Ovary (tissue), 9 donors: ENCODE measurements around the gene GRK5. TPM values are rescaled to one million over a fixed set of nuclear protein-coding genes. Genes with fewer than 3 reads are reported as not detected.
"Not testable (repeated sequence)": the region's sequence is repeated elsewhere in the genome, so short reads cannot be mapped to it uniquely, and the experiment has no call there.

Experiments
- DNase-seq, 5 donors: peaks; one replicate each; pipeline ENCODE4 v3.0.0-alpha.2; 2019 to 2020
- H3K27ac ChIP-seq, 2 donors: fragments of 200-600 bp; one replicate each; pipeline versions ENCODE4 v1.5.1 to v1.8.0; 2019 to 2022
- H3K27me3 ChIP-seq: fragments of 200-600 bp; one replicate; pipeline ENCODE4 v1.8.0; 2022
- H3K36me3 ChIP-seq: fragments of 200-600 bp; sonication (generic); one replicate; pipeline ENCODE4 v1.5.1; 2019
- H3K4me1 ChIP-seq: one replicate; pipeline ENCODE4 v1.8.1; 2013; ENCODE audit warnings: mild to moderate bottlenecking, moderate library complexity; ENCODE audit not compliant: insufficient read depth
- H3K4me3 ChIP-seq: fragments of 200-600 bp; sonication (generic); one replicate; pipeline ENCODE4 v1.5.1; 2017
- H3K9me3 ChIP-seq, 2 donors: fragments of 200-600 bp in 1 of 2; sonication (generic) in 1 of 2; one replicate each; pipeline versions ENCODE4 v1.5.1 to v1.8.1; 2013 to 2019; ENCODE audit warnings: mild to moderate bottlenecking in 1 of 2, moderate library complexity in 1 of 2
- CTCF ChIP-seq, 3 donors: fragments of 450-650 bp in 2 of 3; fragments of 200-600 bp in 1 of 3; IDR thresholded peaks; one replicate each; pipeline versions ENCODE4 v1.5.1 to v1.8.0; 2016 to 2022; ENCODE audit warnings: antibody characterized with exemption in 3 of 3, mild to moderate bottlenecking in 1 of 3
- EP300 ChIP-seq: sonication (generic); formaldehyde crosslinking; IDR thresholded peaks from one replicate; pipeline ENCODE4 v1.6.1; 2017; ENCODE audit warnings: antibody characterized with exemption
- POLR2A ChIP-seq: fragments of 450-650 bp; IDR thresholded peaks from one replicate; pipeline ENCODE4 v1.6.1; 2017; ENCODE audit warnings: antibody characterized with exemption, mild to moderate bottlenecking, moderate library complexity
- WGBS, 3 donors: extraction: QIAGEN DNeasy Blood & Tissue Kit in 1 of 3; methylation state at CpG; one replicate each; pipeline versions ENCODE4 v1.1.5 to v1.1.7; 2013 to 2017; 5-methylcytosine and 5-hydroxymethylcytosine counted together
- intact Hi-C, 4 donors: fragments of 100-400 bp; cut with DNase I; formaldehyde crosslinking; loops; one replicate each; pipeline versions ENCODE4 v1.11.0 to v1.15.1; 2022 to 2023
- polyA plus RNA-seq, 2 donors: library from polyadenylated mRNA; stranded (reverse); fragments of 200-250 nt in 1 of 2; fragments of 350-450 nt in 1 of 2; fragmentation: Illumina TruSeq in 1 of 2; extraction: RNeasy Lipid Tissue Mini Kit (QIAGEN cat#74804) in 1 of 2; gene quantifications; one replicate each; pipeline ENCODE4 v1.2.3, GENCODE V29; 2013 to 2014
- total RNA-seq, 7 donors: library from RNA; depleted of rRNA in 2 of 7; stranded (reverse); fragments of >200 nt in 2 of 7; fragmentation: NEBNext Ultra II Directional in 3 of 7; extraction: Animal tissue kit (Norgen Biotek cat#: 25700) in 3 of 7; gene quantifications; one replicate each; pipeline versions ENCODE4 v1.1.0 to v1.2.4, GENCODE V29; 2016 to 2023
- donor health status: DM: no; HTN: no; CAD: no; lungs with moderate emphysema.
- donor health status: DM: no; HTN: no; CAD: no.
- donor health status: Bipolar disorder and iron deficiency.
- donor health status: DM: yes; HTN: yes; CAD: no.
- donor health status: DM: no; HTN: no; CAD: no.
- donor health status: DM: yes; HTN: yes; CAD: no.

The GRK5 gene
- total and polyA plus RNA-seq, 9 donors: 10.0 to 115 (median 38.2) TPM

GRCh38 chr10:119270762-119271366 lies 63.5 kb downstream of the GRK5 start:
- H3K27me3 ChIP-seq: no peaks in the 10 kb centered on the region
- H3K36me3 ChIP-seq: no peaks in the 10 kb centered on the region
- 6 to 12% (median 9%) methylated on average over 18 of the region's 18 CpGs for WGBS, 3 donors
- no peak overlapping the region for H3K4me3 ChIP-seq
- no peak for TF ChIP-seq CTCF (IDR thresholded peaks at IDR 0.05)
- TF ChIP-seq EP300: no peak
- TF ChIP-seq POLR2A: no peak
- H3K4me1 ChIP-seq: peaks cover 21% of the 10 kb centered on the region
- peak; percentile 65 to 82 (median 73) for DNase-seq
- H3K9me3 ChIP-seq: no peaks in the 10 kb centered on the region
- H3K27ac ChIP-seq: peak overlapping the region; percentile 16 to 72
- intact Hi-C loops: no loop called here

GRCh38 chr10:119272338-119272734 lies 65.0 kb downstream of the GRK5 start:
- H3K9me3 ChIP-seq, H3K27ac ChIP-seq, intact Hi-C loops, H3K27me3 ChIP-seq, H3K4me3 ChIP-seq, DNase-seq, H3K36me3 ChIP-seq: not testable (repeated sequence)
- H3K4me1 ChIP-seq: peaks cover 21% of the 10 kb centered on the region
- WGBS, 3 donors: 96 to 98% (median 96%) methylated on average over 7 of the region's 7 CpGs

GRCh38 chr10:119272736-119273135 lies 65.4 kb downstream of the GRK5 start:
- 95 to 98% (median 98%) methylated on average over 9 of the region's 9 CpGs for WGBS, 3 donors
- intact Hi-C loops: no loop called here
- Histone ChIP-seq H3K27me3 (no peaks in the 10 kb centered on the region), H3K27ac (no peak overlapping the region), H3K9me3 (no peaks in the 10 kb centered on the region), H3K4me3 (no peak overlapping the region), H3K4me1 (peaks cover 21% of the 10 kb centered on the region), H3K36me3 (no peaks in the 10 kb centered on the region)
- TF ChIP-seq CTCF (IDR thresholded peaks at IDR 0.05) (no peak), POLR2A (no peak), EP300 (no peak)
- peak in 2 of 5 donors; percentile 15 to 29 for DNase-seq

- intact Hi-C loops: no loop called here
- WGBS, 3 donors: 96 to 98% (median 98%) methylated on average over 8 of the region's 8 CpGs
- Histone ChIP-seq H3K4me1 (peaks cover 21% of the 10 kb centered on the region), H3K36me3 (no peaks in the 10 kb centered on the region), H3K27me3 (no peaks in the 10 kb centered on the region), H3K27ac (no peak overlapping the region), H3K9me3 (no peaks in the 10 kb centered on the region), H3K4me3 (no peak overlapping the region)
- DNase-seq: peak in 2 of 5 donors; percentile 17 to 26
- no peak for TF ChIP-seq EP300
- no peak for TF ChIP-seq POLR2A
- TF ChIP-seq CTCF (IDR thresholded peaks at IDR 0.05): no peak
Measured at GRCh38 chr10:119273413-119273812, 66.0 kb downstream of the GRK5 start.

- WGBS, 3 donors: 93 to 96% (median 94%) methylated on average over 4 of the region's 4 CpGs
- no peak for TF ChIP-seq POLR2A
- peak in 1 of 5 donors; percentile 34 for DNase-seq
- H3K4me3 ChIP-seq: no peak overlapping the region
- H3K9me3 ChIP-seq: no peaks in the 10 kb centered on the region
- no peaks in the 10 kb centered on the region for H3K36me3 ChIP-seq
- no peaks in the 10 kb centered on the region for H3K27me3 ChIP-seq
- H3K27ac ChIP-seq: peak overlapping the region in 1 of 2 donors; percentile 61
- intact Hi-C loops: no loop called here
- H3K4me1 ChIP-seq: peaks cover 21% of the 10 kb centered on the region
Measured at GRCh38 chr10:119274519-119275045, 67.2 kb downstream of the GRK5 start.
